Mesothelial cell of epicardium (in vitro differentiated cells): ENCODE measurements around the gene MALRD1. TPM values are rescaled to one million over a fixed set of nuclear protein-coding genes. Genes with fewer than 3 reads are reported as not detected.

Experiments used
- DNase-seq, 2 experiments: peaks; one replicate each; pipeline ENCODE4 v3.0.0; 2021; ENCODE audit warnings: low spot score in 2 of 2; ENCODE audit not compliant: unreplicated experiment in 2 of 2
- H3K27ac Mint-ChIP-seq: 2 replicates; pipeline ENCODE4 v1.8.0; 2021; ENCODE audit warnings: mixed read lengths
- H3K27me3 Mint-ChIP-seq: 2 replicates; pipeline ENCODE4 v1.8.0; 2021; ENCODE audit warnings: low read depth, mixed read lengths
- H3K36me3 Mint-ChIP-seq: 2 replicates; pipeline ENCODE4 v1.8.0; 2021; ENCODE audit warnings: mixed read lengths
- H3K4me1 Mint-ChIP-seq: 2 replicates; pipeline ENCODE4 v1.8.0; 2021; ENCODE audit warnings: mixed read lengths
- H3K4me3 Mint-ChIP-seq: 2 replicates; pipeline ENCODE4 v1.8.0; 2021; ENCODE audit warnings: mild to moderate bottlenecking, moderate library complexity, mixed read lengths
- H3K9me3 Mint-ChIP-seq: 2 replicates; pipeline ENCODE4 v1.8.0; 2021; ENCODE audit warnings: mixed read lengths
- CTCF ChIP-seq: fragments of 200-600 bp; sonication (generic); IDR thresholded peaks from one replicate; pipeline ENCODE4 v1.5.0; 2021; ENCODE audit warnings: antibody characterized with exemption; ENCODE audit not compliant: unreplicated experiment
- total RNA-seq: library from RNA; stranded (reverse); gene quantifications from 3 replicates; pipeline ENCODE4 v1.2.1, GENCODE V29; 2021

MALRD1 gene
- total RNA-seq, 1 donor from 2014 or later, result 11.1 TPM

- H3K4me3 Mint-ChIP-seq, result no peak overlapping the region
- H3K36me3 Mint-ChIP-seq, result peaks cover 5% of the 10 kb centered on the region
- H3K9me3 Mint-ChIP-seq, result peaks cover 8% of the 10 kb centered on the region
- peaks cover 15% of the 10 kb centered on the region for H3K4me1 Mint-ChIP-seq
- no peak overlapping the region for H3K27ac Mint-ChIP-seq
- TF ChIP-seq CTCF, result no peak
- no peak for DNase-seq
- no peaks in the 10 kb centered on the region for H3K27me3 Mint-ChIP-seq
These were observed 531.4 kb downstream of the MALRD1 start for GRCh38 chr10:19579761-19580545.

- Mint-ChIP-seq H3K27me3 (no peaks in the 10 kb centered on the region), H3K27ac (no peak overlapping the region), H3K36me3 (peaks cover 7% of the 10 kb centered on the region), H3K4me3 (no peak overlapping the region), H3K9me3 (peaks cover 14% of the 10 kb centered on the region), H3K4me1 (peaks cover 15% of the 10 kb centered on the region)
- DNase-seq, result no peak
- TF ChIP-seq CTCF, result no peak
These were observed 532.1 kb downstream of the MALRD1 start for GRCh38 chr10:19580691-19581090.

GRCh38 chr10:19588608-19589007, 540.0 kb downstream of the MALRD1 start:
- DNase-seq, result no peak
- Mint-ChIP-seq H3K27me3 (no peaks in the 10 kb centered on the region), H3K27ac (no peak overlapping the region), H3K4me1 (no peaks in the 10 kb centered on the region), H3K9me3 (peaks cover 17% of the 10 kb centered on the region), H3K4me3 (no peak overlapping the region), H3K36me3 (peaks cover 10% of the 10 kb centered on the region)
- TF ChIP-seq CTCF, result no peak

- H3K27ac Mint-ChIP-seq, result no peak overlapping the region
- DNase-seq, result no peak
- H3K4me1 Mint-ChIP-seq, result no peaks in the 10 kb centered on the region
- H3K36me3 Mint-ChIP-seq, result peaks cover 3% of the 10 kb centered on the region
- H3K27me3 Mint-ChIP-seq, result no peaks in the 10 kb centered on the region
- no peak for TF ChIP-seq CTCF
- no peak overlapping the region for H3K4me3 Mint-ChIP-seq
- H3K9me3 Mint-ChIP-seq, result peaks cover 4% of the 10 kb centered on the region
These were observed 543.7 kb downstream of the MALRD1 start for GRCh38 chr10:19592276-19592675.

- no peaks in the 10 kb centered on the region for H3K27me3 Mint-ChIP-seq
- no peaks in the 10 kb centered on the region for H3K36me3 Mint-ChIP-seq
- no peak for DNase-seq
- TF ChIP-seq CTCF, result no peak
- H3K4me3 Mint-ChIP-seq, result no peak overlapping the region
- no peaks in the 10 kb centered on the region for H3K4me1 Mint-ChIP-seq
- H3K27ac Mint-ChIP-seq, result no peak overlapping the region
- peaks cover 6% of the 10 kb centered on the region for H3K9me3 Mint-ChIP-seq
These were observed 546.7 kb downstream of the MALRD1 start for GRCh38 chr10:19595212-19595845.
